Endothelial cell of umbilical vein (primary cell): ENCODE measurements around the gene CREG2.

Experiments
- EZH2 ChIP-seq: IDR thresholded peaks from 2 replicates; pipeline ENCODE4 v1.6.1; 2012; ENCODE audit warnings: borderline replicate concordance, low read depth, mild to moderate bottlenecking, moderate library complexity, low read length, inconsistent platforms; ENCODE audit not compliant: severe bottlenecking
- GATA2 ChIP-seq: IDR thresholded peaks from 2 replicates; pipeline ENCODE4 v1.7.0; 2011; ENCODE audit warnings: low read depth, mild to moderate bottlenecking, moderate library complexity, mixed read lengths, low read length; ENCODE audit not compliant: insufficient read length, insufficient read depth
- POLR2A ChIP-seq: IDR thresholded peaks from 2 replicates; pipeline ENCODE4 v1.6.1; 2012; ENCODE audit warnings: low read depth, mild to moderate bottlenecking, control low read depth, low read length
- POLR2AphosphoS5 ChIP-seq: IDR thresholded peaks from 2 replicates; pipeline ENCODE4 v1.6.1; 2012; ENCODE audit warnings: low read depth, mild to moderate bottlenecking, control low read depth, low read length, moderate library complexity; ENCODE audit not compliant: insufficient read depth
- TF ChIP-seq, protein P1 (sequence below), 2 donors: IDR thresholded peaks; 1 replicate in 1 of 2; 2 replicates in 1 of 2; pipeline ENCODE4 v1.5.1; 2011; ENCODE audit warnings: low read length in 2 of 2, mild to moderate bottlenecking in 2 of 2, moderate library complexity in 2 of 2, control low read depth in 1 of 2, inconsistent platforms in 1 of 2, low read depth in 1 of 2; ENCODE audit not compliant: insufficient read depth in 1 of 2; ENCODE audit errors: extremely low read depth in 1 of 2
- TF ChIP-seq, protein P2 (sequence below): IDR thresholded peaks from 2 replicates; pipeline ENCODE4 v1.6.1; 2011; ENCODE audit not compliant: insufficient read depth, insufficient read length

DNA sequence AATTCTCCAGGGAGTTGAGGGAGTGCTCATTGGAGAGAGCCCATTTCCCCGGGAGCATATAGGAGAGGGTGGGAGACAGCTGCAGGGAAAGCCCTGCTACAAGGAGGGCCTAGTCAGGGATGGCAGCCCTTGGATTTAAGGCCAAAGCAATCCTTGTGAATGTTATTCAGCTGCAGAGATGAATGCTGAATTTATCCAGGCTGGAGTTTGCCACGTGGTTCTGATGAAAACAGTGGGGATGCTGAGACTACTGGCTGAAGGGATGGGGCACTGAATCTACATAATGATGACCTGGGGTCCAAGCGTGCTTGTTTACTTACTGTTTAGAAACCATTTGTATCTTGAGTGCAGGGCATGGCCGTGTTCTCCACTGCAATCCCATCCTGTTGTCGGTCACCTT is 43.2 kb downstream of the CREG2 start:
- TF ChIP-seq POLR2AphosphoS5 (no peak), EZH2 (no peak), POLR2A (no peak), GATA2 (no peak)
- TF ChIP-seq, protein P1, sequence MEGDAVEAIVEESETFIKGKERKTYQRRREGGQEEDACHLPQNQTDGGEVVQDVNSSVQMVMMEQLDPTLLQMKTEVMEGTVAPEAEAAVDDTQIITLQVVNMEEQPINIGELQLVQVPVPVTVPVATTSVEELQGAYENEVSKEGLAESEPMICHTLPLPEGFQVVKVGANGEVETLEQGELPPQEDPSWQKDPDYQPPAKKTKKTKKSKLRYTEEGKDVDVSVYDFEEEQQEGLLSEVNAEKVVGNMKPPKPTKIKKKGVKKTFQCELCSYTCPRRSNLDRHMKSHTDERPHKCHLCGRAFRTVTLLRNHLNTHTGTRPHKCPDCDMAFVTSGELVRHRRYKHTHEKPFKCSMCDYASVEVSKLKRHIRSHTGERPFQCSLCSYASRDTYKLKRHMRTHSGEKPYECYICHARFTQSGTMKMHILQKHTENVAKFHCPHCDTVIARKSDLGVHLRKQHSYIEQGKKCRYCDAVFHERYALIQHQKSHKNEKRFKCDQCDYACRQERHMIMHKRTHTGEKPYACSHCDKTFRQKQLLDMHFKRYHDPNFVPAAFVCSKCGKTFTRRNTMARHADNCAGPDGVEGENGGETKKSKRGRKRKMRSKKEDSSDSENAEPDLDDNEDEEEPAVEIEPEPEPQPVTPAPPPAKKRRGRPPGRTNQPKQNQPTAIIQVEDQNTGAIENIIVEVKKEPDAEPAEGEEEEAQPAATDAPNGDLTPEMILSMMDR (IDR thresholded peaks at IDR 0.05; ENCODE audit: extremely low read depth in 1 of 2, insufficient read depth in 1 of 2, low read depth in 1 of 2, low read length in 2 of 2) = no peak
- TF ChIP-seq, protein P2, sequence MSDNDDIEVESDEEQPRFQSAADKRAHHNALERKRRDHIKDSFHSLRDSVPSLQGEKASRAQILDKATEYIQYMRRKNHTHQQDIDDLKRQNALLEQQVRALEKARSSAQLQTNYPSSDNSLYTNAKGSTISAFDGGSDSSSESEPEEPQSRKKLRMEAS = no peak
